PC-3 (cell line): ENCODE data around the gene PTPN1. TPM values are rescaled to one million over a fixed set of nuclear protein-coding genes. Genes with fewer than 3 reads are reported as not detected.

Source experiments
- ATAC-seq: fragments of 200-7000 bp; cut with Tn5 transposase; 2 replicates; pipeline ENCODE4 v1.9.1; 2020; ENCODE audit warnings: mild to moderate bottlenecking, moderate library complexity
- BruUV-seq: library from RNA; stranded (reverse); fragments of 400-500 nt; replicated peaks from 2 replicates; lab custom pipeline; 2021; lab: Mats Ljungman, UMichigan
- CTCF ChIA-PET: fragments of 300-600 bp; sonication (Branson Sonifier 250); formaldehyde crosslinking; loops from one replicate; lab custom pipeline; 2022; ENCODE audit warnings: antibody characterized with exemption; lab: Charles Lee
- POLR2A ChIA-PET: fragments of 300-600 bp; sonication (Branson Sonifier 250); formaldehyde crosslinking; loops from one replicate; lab custom pipeline; 2022; ENCODE audit warnings: antibody characterized with exemption; ENCODE audit not compliant: unreplicated experiment; lab: Charles Lee
- DNase-seq: peaks from one replicate; pipeline ENCODE4 v3.0.0-alpha.2; 2015
- H2AFZ ChIP-seq: fragments of 300-600 bp; sonication (generic); 2 replicates; pipeline ENCODE4 v1.6.0; 2016; ENCODE audit warnings: antibody characterized with exemption, low read length
- H3F3A ChIP-seq: fragments of 300-600 bp; sonication (generic); one replicate; pipeline ENCODE4 v1.6.0; 2017; ENCODE audit warnings: antibody characterized with exemption, low read length, control low read depth, mild to moderate bottlenecking; ENCODE audit not compliant: unreplicated experiment
- H3K27ac ChIP-seq: fragments of 300-600 bp; sonication (generic); 2 replicates; pipeline ENCODE4 v1.5.1; 2016; ENCODE audit warnings: mild to moderate bottlenecking, low read length
- H3K27me3 ChIP-seq: fragments of 300-600 bp; sonication (generic); 2 replicates; pipeline ENCODE4 v1.6.1; 2016; ENCODE audit warnings: low read length, mixed read lengths
- H3K36me3 ChIP-seq: fragments of 300-600 bp; sonication (generic); 2 replicates; pipeline ENCODE4 v1.6.1; 2016; ENCODE audit warnings: low read depth, mixed run types, low read length, mixed read lengths
- H3K4me1 ChIP-seq: fragments of 300-600 bp; sonication (generic); 2 replicates; pipeline ENCODE4 v1.5.1; 2016; ENCODE audit warnings: low read length; ENCODE audit not compliant: insufficient read depth
- H3K4me2 ChIP-seq: fragments of 300-600 bp; sonication (generic); 2 replicates; pipeline ENCODE4 v1.6.0; 2016; ENCODE audit warnings: low read length
- H3K4me3 ChIP-seq: fragments of 300-600 bp; sonication (generic); 2 replicates; pipeline ENCODE4 v1.5.1; 2016; ENCODE audit warnings: mild to moderate bottlenecking, low read length, mixed read lengths
- H3K79me2 ChIP-seq: fragments of 300-600 bp; sonication (generic); 2 replicates; pipeline ENCODE4 v1.6.1; 2017; ENCODE audit warnings: low read length, mixed read lengths
- H3K9ac ChIP-seq: fragments of 300-600 bp; sonication (generic); 2 replicates; pipeline ENCODE4 v1.6.0; 2016; ENCODE audit warnings: mild to moderate bottlenecking, low read length
- H3K9me2 ChIP-seq: fragments of 300-600 bp; sonication (generic); replicated peaks from 2 replicates; pipeline ENCODE4 v1.6.1; 2016; ENCODE audit warnings: mixed run types, low read length, mixed read lengths
- H3K9me3 ChIP-seq: fragments of 300-600 bp; sonication (generic); 2 replicates; pipeline ENCODE4 v1.6.1; 2016; ENCODE audit warnings: low read length, mixed read lengths
- H4K20me1 ChIP-seq: fragments of 300-600 bp; sonication (generic); 2 replicates; pipeline ENCODE4 v1.6.1; 2016; ENCODE audit warnings: low read length, mixed read lengths
- EZH2 ChIP-seq: fragments of 300-600 bp; sonication (generic); IDR thresholded peaks from one replicate; pipeline ENCODE4 v1.6.1; 2017; ENCODE audit warnings: antibody characterized with exemption, mild to moderate bottlenecking, low read length; ENCODE audit not compliant: unreplicated experiment
- EZH2phosphoT487 ChIP-seq: fragments of 300-600 bp; sonication (generic); IDR thresholded peaks from 2 replicates; pipeline ENCODE4 v1.6.1; 2018; ENCODE audit warnings: mild to moderate bottlenecking, antibody characterized with exemption, low read length, borderline replicate concordance
- intact Hi-C: fragments of 100-400 bp; cut with micrococcal nuclease; formaldehyde crosslinking; loops from 2 replicates; pipeline ENCODE4 v1.9.0; 2023
- total RNA-seq: library from RNA; depleted of rRNA; stranded (reverse); fragments of >200 nt; gene quantifications from 2 replicates; pipeline ENCODE4 v1.2.3, GENCODE V29; 2014
- TF ChIP-seq, protein P1 (sequence below): fragments of 300-600 bp; sonication (generic); conservative IDR thresholded peaks from 2 replicates; pipeline ENCODE4 v1.5.1; 2017; ENCODE audit warnings: antibody characterized with exemption, low read depth, mild to moderate bottlenecking, low read length

The PTPN1 gene
- total RNA-seq, 1 experiment from 2014 or later = 47.7 TPM

DNA sequence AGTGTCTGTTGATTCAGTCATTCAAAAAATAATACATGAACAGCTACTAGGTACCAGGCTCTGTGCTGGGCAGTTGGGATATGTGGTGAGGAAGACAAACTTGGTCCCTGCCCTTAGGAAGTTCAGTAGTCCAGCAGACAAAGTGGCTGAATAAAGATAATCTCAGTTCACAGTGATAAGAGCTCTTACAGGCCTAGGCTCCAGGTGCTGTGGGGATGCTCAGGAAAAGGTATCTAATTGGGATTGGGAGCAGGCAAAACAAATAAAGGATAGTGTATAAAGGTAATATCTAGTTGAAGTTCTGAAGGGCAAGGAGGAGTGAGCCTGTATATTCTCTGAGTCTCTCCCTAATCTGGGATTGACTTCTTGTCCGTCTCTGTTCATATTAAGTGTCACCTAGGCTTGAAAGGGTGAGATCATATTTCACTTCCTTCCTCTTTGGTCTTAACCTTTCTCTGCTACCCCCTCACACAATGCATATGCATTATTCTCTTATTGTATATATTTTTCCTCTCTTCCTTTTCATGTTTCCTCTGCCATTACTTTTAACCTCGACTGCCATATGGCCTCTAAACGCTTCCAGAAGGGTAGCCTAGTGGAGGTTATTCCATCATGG is 13.5 kb downstream of the PTPN1 start:
- no peak overlapping the region for H3K27ac ChIP-seq
- H3K27me3 ChIP-seq = no peaks in the 10 kb centered on the region
- H2AFZ ChIP-seq = no peak overlapping the region
- TF ChIP-seq, protein P1, sequence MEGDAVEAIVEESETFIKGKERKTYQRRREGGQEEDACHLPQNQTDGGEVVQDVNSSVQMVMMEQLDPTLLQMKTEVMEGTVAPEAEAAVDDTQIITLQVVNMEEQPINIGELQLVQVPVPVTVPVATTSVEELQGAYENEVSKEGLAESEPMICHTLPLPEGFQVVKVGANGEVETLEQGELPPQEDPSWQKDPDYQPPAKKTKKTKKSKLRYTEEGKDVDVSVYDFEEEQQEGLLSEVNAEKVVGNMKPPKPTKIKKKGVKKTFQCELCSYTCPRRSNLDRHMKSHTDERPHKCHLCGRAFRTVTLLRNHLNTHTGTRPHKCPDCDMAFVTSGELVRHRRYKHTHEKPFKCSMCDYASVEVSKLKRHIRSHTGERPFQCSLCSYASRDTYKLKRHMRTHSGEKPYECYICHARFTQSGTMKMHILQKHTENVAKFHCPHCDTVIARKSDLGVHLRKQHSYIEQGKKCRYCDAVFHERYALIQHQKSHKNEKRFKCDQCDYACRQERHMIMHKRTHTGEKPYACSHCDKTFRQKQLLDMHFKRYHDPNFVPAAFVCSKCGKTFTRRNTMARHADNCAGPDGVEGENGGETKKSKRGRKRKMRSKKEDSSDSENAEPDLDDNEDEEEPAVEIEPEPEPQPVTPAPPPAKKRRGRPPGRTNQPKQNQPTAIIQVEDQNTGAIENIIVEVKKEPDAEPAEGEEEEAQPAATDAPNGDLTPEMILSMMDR = no peak
- no peak for TF ChIP-seq EZH2phosphoT487
- intact Hi-C loops = no loop called here
- 0 out of 2 replicates have a peak, but pooled peaks cover 17% of the 10 kb centered on the region for H4K20me1 ChIP-seq
- no peak overlapping the region for H3K9ac ChIP-seq
- BruUV-seq = no TSS peak
- H3K4me2 ChIP-seq = no peak overlapping the region
- H3K9me3 ChIP-seq = no peaks in the 10 kb centered on the region
- peaks cover 93% of the 10 kb centered on the region for H3K79me2 ChIP-seq
- peaks cover 19% of the 10 kb centered on the region for H3K4me1 ChIP-seq
- ChIA-PET POLR2A (no interaction called here), CTCF (no interaction called here)
- H3F3A ChIP-seq = no peaks in the 10 kb centered on the region
- H3K36me3 ChIP-seq = no peaks in the 10 kb centered on the region
- H3K9me2 ChIP-seq = no peaks in the 10 kb centered on the region
- no peak for ATAC-seq
- no peak overlapping the region for H3K4me3 ChIP-seq
- DNase-seq = no peak

DNA sequence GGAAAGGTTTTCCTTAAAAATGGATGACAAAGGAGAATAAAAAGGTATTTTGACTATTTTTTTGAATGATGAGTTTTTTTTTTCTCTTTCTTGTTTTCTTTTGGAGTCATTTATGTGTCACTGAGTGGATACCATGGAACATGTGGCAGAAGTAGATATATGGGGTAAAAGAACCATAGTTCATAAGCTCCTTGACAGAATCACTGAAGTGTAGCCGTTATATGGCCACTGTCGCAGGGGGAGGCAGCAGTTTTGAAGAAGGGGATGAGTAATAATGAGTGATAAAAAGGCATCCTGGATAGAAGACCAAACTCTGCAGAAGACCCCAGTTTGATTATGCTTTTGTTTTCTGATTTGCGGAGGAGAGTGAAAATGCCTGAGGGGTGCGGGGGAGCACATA is 15.5 kb downstream of the PTPN1 start:
- ATAC-seq = no peak
- TF ChIP-seq EZH2 = no peak
- no peak for TF ChIP-seq EZH2phosphoT487
- TF ChIP-seq, protein P1 = no peak
- no peaks in the 10 kb centered on the region for H3K9me2 ChIP-seq
- no peaks in the 10 kb centered on the region for H3F3A ChIP-seq
- H3K36me3 ChIP-seq = no peaks in the 10 kb centered on the region
- DNase-seq = no peak
- H3K79me2 ChIP-seq = peaks cover 92% of the 10 kb centered on the region
- no peaks in the 10 kb centered on the region for H3K27me3 ChIP-seq
- peaks cover 18% of the 10 kb centered on the region for H3K4me1 ChIP-seq
- no peak overlapping the region for H3K9ac ChIP-seq
- no peaks in the 10 kb centered on the region for H3K9me3 ChIP-seq
- intact Hi-C loops = no loop called here
- H4K20me1 ChIP-seq = 0 out of 2 replicates have a peak, but pooled peaks cover 17% of the 10 kb centered on the region
- no TSS peak for BruUV-seq
- no peak overlapping the region for H2AFZ ChIP-seq
- ChIA-PET CTCF (no interaction called here), POLR2A (no interaction called here)
- no peak overlapping the region for H3K4me3 ChIP-seq
- no peak overlapping the region for H3K27ac ChIP-seq
- no peak overlapping the region for H3K4me2 ChIP-seq

GRCh38 chr20:50526403-50526989 is 16.3 kb downstream of the PTPN1 start:
- POLR2A ChIA-PET = interaction anchor here (0.6 kb wide), 1 partner anchor 15 kb away, joined by 3 read pairs; no protein-coding TSS in a partner anchor
- H4K20me1 ChIP-seq = 0 out of 2 replicates have a peak, but pooled peaks cover 12% of the 10 kb centered on the region
- CTCF ChIA-PET = no interaction called here

More at GRCh38 chr20:50526403-50526989, 16.3 kb downstream of the PTPN1 start:
- no peaks in the 10 kb centered on the region for H3K9me3 ChIP-seq
- no peak overlapping the region for H2AFZ ChIP-seq
- no TSS peak for BruUV-seq
- TF ChIP-seq, protein P1 = no peak
- TF ChIP-seq EZH2phosphoT487 (no peak), EZH2 (no peak)
- H3K4me1 ChIP-seq = peaks cover 18% of the 10 kb centered on the region
- no peaks in the 10 kb centered on the region for H3K36me3 ChIP-seq
- H3K27ac ChIP-seq = no peak overlapping the region
- no peaks in the 10 kb centered on the region for H3K27me3 ChIP-seq
- no peak for ATAC-seq
- no peak for DNase-seq
- no peak overlapping the region for H3K4me3 ChIP-seq
- H3K9me2 ChIP-seq = no peaks in the 10 kb centered on the region
- H3K79me2 ChIP-seq = peaks cover 92% of the 10 kb centered on the region
- intact Hi-C loops = no loop called here
- no peak overlapping the region for H3K9ac ChIP-seq
- no peaks in the 10 kb centered on the region for H3F3A ChIP-seq
- no peak overlapping the region for H3K4me2 ChIP-seq
